ENCODE data around the gene TM7SF2. TPM values are rescaled to one million over a fixed set of nuclear protein-coding genes. Genes with fewer than 3 reads are reported as not detected.

TM7SF2 gene
- polyA plus RNA-seq, 1 donor (not counting 4 experiments of a cell fraction or from before 2014, with no cell fraction given) = 9.7 TPM

DNA sequence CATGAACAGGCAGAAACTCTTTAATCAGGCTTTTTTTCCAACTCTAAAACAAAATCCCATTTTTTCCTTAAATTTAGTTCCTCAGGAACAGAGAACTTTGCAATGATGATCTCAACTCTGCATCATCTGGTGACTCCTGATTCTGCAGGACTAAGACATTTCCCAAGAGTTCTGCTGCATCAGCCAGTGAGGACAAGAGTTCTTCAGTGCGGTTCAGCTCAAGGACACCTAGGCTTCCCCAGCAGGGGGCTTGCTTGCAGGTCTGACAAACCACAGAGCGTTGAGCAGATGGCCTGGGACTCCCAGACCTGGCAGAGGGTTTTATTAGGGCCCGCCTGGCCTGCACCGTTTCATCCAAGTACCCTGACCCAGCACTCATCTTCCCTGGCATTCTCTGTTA, 34.2 kb upstream of the TM7SF2 start:
- peaks cover 0 to 31% of the 10 kb centered on the region in 2 experiments for H3K36me3 ChIP-seq (ENCODE audit: control insufficient read depth in 2 of 2, extremely low read depth in 1 of 2, insufficient read depth in 2 of 2, low read length in 2 of 2)
- no peak overlapping the region for H3K27ac ChIP-seq (ENCODE audit: control insufficient read depth, insufficient read depth, low read length)
- H3K9me1 ChIP-seq (ENCODE audit: control insufficient read depth, extremely low read depth, insufficient read depth, low read length) = peaks cover 3% of the 10 kb centered on the region
- peaks cover 32% of the 10 kb centered on the region for H3K79me2 ChIP-seq (ENCODE audit: control insufficient read depth, insufficient read depth, low read length)
- no peaks in the 10 kb centered on the region for H4K20me1 ChIP-seq (ENCODE audit: control insufficient read depth, extremely low read depth, insufficient read depth, low read length)
- H3K27me3 ChIP-seq (ENCODE audit: control insufficient read depth, extremely low read depth, insufficient read depth, low read length) = no peaks in the 10 kb centered on the region
- no peak overlapping the region for H3K4me3 ChIP-seq (ENCODE audit: control insufficient read depth in 2 of 3, extremely low read depth in 1 of 3, insufficient read depth in 2 of 3, low read depth in 1 of 3, low read length in 3 of 3)
- no peak for FAIRE-seq
- H3K4me2 ChIP-seq (ENCODE audit: control insufficient read depth, extremely low read depth, insufficient read depth, low read depth, low read length) = no peak overlapping the region
- TF ChIP-seq, protein P1, sequence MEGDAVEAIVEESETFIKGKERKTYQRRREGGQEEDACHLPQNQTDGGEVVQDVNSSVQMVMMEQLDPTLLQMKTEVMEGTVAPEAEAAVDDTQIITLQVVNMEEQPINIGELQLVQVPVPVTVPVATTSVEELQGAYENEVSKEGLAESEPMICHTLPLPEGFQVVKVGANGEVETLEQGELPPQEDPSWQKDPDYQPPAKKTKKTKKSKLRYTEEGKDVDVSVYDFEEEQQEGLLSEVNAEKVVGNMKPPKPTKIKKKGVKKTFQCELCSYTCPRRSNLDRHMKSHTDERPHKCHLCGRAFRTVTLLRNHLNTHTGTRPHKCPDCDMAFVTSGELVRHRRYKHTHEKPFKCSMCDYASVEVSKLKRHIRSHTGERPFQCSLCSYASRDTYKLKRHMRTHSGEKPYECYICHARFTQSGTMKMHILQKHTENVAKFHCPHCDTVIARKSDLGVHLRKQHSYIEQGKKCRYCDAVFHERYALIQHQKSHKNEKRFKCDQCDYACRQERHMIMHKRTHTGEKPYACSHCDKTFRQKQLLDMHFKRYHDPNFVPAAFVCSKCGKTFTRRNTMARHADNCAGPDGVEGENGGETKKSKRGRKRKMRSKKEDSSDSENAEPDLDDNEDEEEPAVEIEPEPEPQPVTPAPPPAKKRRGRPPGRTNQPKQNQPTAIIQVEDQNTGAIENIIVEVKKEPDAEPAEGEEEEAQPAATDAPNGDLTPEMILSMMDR (optimal IDR thresholded peaks at IDR 0.05 in 1 of 3, IDR thresholded peaks at IDR 0.05 in 1 of 3, conservative IDR thresholded peaks at IDR 0.05 in 1 of 3; ENCODE audit: extremely low read depth in 1 of 3, insufficient read depth in 2 of 3, low read length in 3 of 3) = no peak
- no peak for TF ChIP-seq EZH2 (IDR thresholded peaks at IDR 0.05; ENCODE audit: low read length)
- H3K9me3 ChIP-seq (ENCODE audit: control insufficient read depth, low read depth, low read length) = no peaks in the 10 kb centered on the region
- no peak overlapping the region for H2AFZ ChIP-seq (ENCODE audit: control insufficient read depth, low read length)
- H3K9ac ChIP-seq (ENCODE audit: control insufficient read depth, extremely low read depth, insufficient read depth, low read length) = no peak overlapping the region
- no peak for DNase-seq (ENCODE audit: low read depth, low spot score)
- dilution Hi-C loops (cut with MboI; ENCODE audit: extremely low pct_ligation_motif_present, low sequenced_read_pairs) = no loop called here
- peaks cover 14% of the 10 kb centered on the region for H3K4me1 ChIP-seq (ENCODE audit: control insufficient read depth, extremely low read depth, insufficient read depth, low read length)

DNA sequence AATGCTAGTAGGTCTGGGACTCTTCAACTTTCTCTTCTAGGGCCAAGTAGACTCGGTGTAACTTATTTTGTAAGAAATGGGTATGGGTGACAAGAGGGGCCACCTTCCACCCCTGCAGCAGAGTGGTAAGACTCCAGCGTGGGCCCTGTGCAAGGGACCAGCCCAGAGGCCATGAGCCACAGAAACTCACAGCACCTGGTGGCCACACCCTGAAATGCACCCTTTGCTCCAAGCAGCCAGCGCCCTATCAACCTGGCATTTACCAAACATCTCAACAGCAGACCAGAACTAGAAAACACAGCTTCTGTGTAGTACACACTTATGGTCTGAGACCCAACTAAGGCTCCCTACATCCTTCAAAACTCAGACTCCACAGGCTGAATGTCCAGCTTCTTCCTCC, 33.5 kb upstream of the TM7SF2 start:
- peak overlapping the region; percentile 41 for H2AFZ ChIP-seq (ENCODE audit: control insufficient read depth, low read length)
- H3K4me1 ChIP-seq (ENCODE audit: control insufficient read depth, extremely low read depth, insufficient read depth, low read length) = peaks cover 20% of the 10 kb centered on the region
- dilution Hi-C loops (cut with MboI; ENCODE audit: extremely low pct_ligation_motif_present, low sequenced_read_pairs) = no loop called here
- no peak for DNase-seq (ENCODE audit: low read depth, low spot score)
- no peaks in the 10 kb centered on the region for H4K20me1 ChIP-seq (ENCODE audit: control insufficient read depth, extremely low read depth, insufficient read depth, low read length)
- H3K4me2 ChIP-seq (ENCODE audit: control insufficient read depth, extremely low read depth, insufficient read depth, low read depth, low read length) = no peak overlapping the region
- no peak overlapping the region for H3K9ac ChIP-seq (ENCODE audit: control insufficient read depth, extremely low read depth, insufficient read depth, low read length)
- no peak for FAIRE-seq
- no peaks in the 10 kb centered on the region for H3K9me3 ChIP-seq (ENCODE audit: control insufficient read depth, low read depth, low read length)
- H3K79me2 ChIP-seq (ENCODE audit: control insufficient read depth, insufficient read depth, low read length) = peaks cover 39% of the 10 kb centered on the region
- H3K4me3 ChIP-seq (ENCODE audit: control insufficient read depth in 2 of 3, extremely low read depth in 1 of 3, insufficient read depth in 2 of 3, low read depth in 1 of 3, low read length in 3 of 3) = no peak overlapping the region
- peaks cover 3% of the 10 kb centered on the region for H3K9me1 ChIP-seq (ENCODE audit: control insufficient read depth, extremely low read depth, insufficient read depth, low read length)
- no peak overlapping the region for H3K27ac ChIP-seq (ENCODE audit: control insufficient read depth, insufficient read depth, low read length)
- peaks cover 0 to 31% of the 10 kb centered on the region in 2 experiments for H3K36me3 ChIP-seq (ENCODE audit: control insufficient read depth in 2 of 2, extremely low read depth in 1 of 2, insufficient read depth in 2 of 2, low read length in 2 of 2)
- no peaks in the 10 kb centered on the region for H3K27me3 ChIP-seq (ENCODE audit: control insufficient read depth, extremely low read depth, insufficient read depth, low read length)
- TF ChIP-seq, protein P1 (optimal IDR thresholded peaks at IDR 0.05 in 1 of 3, IDR thresholded peaks at IDR 0.05 in 1 of 3, conservative IDR thresholded peaks at IDR 0.05 in 1 of 3; ENCODE audit: extremely low read depth in 1 of 3, insufficient read depth in 2 of 3, low read length in 3 of 3) = peak; percentile 83 to 86 (median 85)
- no peak for TF ChIP-seq EZH2 (IDR thresholded peaks at IDR 0.05; ENCODE audit: low read length)
